ENCODE measurements around the gene ADNP. TPM values are rescaled to one million over a fixed set of nuclear protein-coding genes. Genes with fewer than 3 reads are reported as not detected.

Gene ADNP
- total and polyA plus RNA-seq, 2 of the 13 experiments (the other 11 are each of a cell fraction or from before 2014, with no cell fraction given), result 21.0 to 21.5 TPM

DNA sequence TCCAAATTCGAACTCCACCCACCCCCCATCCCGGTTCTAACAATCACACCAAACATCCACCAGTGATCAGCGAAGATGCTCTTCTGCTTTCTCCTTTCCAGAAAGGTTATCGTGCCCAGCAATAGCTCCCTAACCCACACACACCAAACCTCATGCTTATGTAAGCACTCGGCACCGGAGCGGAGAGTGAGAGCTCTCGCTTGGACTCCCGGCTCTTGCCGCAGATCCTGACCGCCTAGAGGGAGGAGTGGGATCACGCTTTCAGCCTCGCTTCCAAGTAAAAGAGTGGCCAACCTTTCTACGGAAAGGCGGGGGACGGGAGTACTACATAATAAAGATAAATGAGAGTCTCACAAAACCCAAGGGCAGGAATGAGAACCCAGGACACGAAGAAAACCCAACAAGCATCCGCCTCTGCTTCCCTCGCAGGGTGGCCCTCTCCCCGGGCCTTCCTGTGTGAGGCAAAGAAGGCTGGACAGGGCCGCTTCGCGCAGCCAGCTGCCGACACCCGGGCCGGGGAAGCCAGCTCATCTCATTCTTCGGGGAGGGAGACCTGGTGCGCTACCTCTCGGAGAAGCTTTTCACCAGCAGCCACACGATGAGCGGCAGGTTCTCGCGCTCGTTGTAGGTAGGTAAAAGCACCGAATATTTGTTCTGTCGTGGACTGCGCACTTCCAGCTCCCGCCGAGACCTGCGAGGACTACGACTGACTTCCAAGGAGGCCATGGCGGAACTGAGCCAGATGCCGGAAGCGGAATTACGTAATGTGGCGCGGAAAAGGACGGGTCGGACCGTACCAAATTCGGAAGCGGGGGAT is 26.8 kb upstream of the ADNP start, which contains the start of gene DPM1 (continued):
- TF ChIP-seq HHEX (CRISPR knock-in tag; IDR thresholded peaks at IDR 0.05) (no peak), HNF4G (IDR thresholded peaks at IDR 0.05; ENCODE audit: borderline replicate concordance, low read depth, low read length) (no peak), HNF4G (CRISPR knock-in tag; IDR thresholded peaks at IDR 0.05; ENCODE audit: borderline replicate concordance, low read depth) (no peak), RAD21 (CRISPR knock-in tag; IDR thresholded peaks at IDR 0.05) (no peak), ZFP36L2 (CRISPR knock-in tag; IDR thresholded peaks at IDR 0.05) (peak; percentile 42; the same call in 1 of the 2 replicates), ZNF33B (CRISPR knock-in tag; IDR thresholded peaks at IDR 0.05) (peak; percentile 66; the same call in 1 of the 2 replicates), ZBTB7A (CRISPR knock-in tag; IDR thresholded peaks at IDR 0.05) (peak; percentile 53; the same call in 1 of the 2 replicates), RFXAP (CRISPR knock-in tag; IDR thresholded peaks at IDR 0.05; ENCODE audit: borderline replicate concordance) (0 out of 2 replicates have a peak, but pooled peaks have one; percentile 46), KDM5B (CRISPR knock-in tag; IDR thresholded peaks at IDR 0.05; ENCODE audit: borderline replicate concordance) (peak; percentile 75; the same call in 1 of the 2 replicates), CBX1 (IDR thresholded peaks at IDR 0.05; ENCODE audit: low read depth) (no peak), ZNF567 (CRISPR knock-in tag; IDR thresholded peaks at IDR 0.05; ENCODE audit: borderline replicate concordance) (peak; percentile 38; the same call in 1 of the 2 replicates), ZC3H4 (CRISPR knock-in tag; IDR thresholded peaks at IDR 0.05; ENCODE audit: borderline replicate concordance) (peak; percentile 69; the same call in 1 of the 2 replicates)
- TF ChIP-seq, protein P1, sequence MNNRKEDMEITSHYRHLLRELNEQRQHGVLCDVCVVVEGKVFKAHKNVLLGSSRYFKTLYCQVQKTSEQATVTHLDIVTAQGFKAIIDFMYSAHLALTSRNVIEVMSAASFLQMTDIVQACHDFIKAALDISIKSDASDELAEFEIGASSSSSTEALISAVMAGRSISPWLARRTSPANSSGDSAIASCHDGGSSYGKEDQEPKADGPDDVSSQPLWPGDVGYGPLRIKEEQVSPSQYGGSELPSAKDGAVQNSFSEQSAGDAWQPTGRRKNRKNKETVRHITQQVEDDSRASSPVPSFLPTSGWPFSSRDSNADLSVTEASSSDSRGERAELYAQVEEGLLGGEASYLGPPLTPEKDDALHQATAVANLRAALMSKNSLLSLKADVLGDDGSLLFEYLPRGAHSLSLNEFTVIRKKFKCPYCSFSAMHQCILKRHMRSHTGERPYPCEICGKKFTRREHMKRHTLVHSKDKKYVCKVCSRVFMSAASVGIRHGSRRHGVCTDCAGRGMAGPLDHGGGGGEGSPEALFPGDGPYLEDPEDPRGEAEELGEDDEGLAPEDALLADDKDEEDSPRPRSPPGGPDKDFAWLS (CRISPR knock-in tag; IDR thresholded peaks at IDR 0.05; ENCODE audit: borderline replicate concordance), result no peak
- TF ChIP-seq, protein P2, sequence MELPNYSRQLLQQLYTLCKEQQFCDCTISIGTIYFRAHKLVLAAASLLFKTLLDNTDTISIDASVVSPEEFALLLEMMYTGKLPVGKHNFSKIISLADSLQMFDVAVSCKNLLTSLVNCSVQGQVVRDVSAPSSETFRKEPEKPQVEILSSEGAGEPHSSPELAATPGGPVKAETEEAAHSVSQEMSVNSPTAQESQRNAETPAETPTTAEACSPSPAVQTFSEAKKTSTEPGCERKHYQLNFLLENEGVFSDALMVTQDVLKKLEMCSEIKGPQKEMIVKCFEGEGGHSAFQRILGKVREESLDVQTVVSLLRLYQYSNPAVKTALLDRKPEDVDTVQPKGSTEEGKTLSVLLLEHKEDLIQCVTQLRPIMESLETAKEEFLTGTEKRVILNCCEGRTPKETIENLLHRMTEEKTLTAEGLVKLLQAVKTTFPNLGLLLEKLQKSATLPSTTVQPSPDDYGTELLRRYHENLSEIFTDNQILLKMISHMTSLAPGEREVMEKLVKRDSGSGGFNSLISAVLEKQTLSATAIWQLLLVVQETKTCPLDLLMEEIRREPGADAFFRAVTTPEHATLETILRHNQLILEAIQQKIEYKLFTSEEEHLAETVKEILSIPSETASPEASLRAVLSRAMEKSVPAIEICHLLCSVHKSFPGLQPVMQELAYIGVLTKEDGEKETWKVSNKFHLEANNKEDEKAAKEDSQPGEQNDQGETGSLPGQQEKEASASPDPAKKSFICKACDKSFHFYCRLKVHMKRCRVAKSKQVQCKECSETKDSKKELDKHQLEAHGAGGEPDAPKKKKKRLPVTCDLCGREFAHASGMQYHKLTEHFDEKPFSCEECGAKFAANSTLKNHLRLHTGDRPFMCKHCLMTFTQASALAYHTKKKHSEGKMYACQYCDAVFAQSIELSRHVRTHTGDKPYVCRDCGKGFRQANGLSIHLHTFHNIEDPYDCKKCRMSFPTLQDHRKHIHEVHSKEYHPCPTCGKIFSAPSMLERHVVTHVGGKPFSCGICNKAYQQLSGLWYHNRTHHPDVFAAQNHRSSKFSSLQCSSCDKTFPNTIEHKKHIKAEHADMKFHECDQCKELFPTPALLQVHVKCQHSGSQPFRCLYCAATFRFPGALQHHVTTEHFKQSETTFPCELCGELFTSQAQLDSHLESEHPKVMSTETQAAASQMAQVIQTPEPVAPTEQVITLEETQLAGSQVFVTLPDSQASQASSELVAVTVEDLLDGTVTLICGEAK (IDR thresholded peaks at IDR 0.05), result no peak
- TF ChIP-seq, protein P2 (CRISPR knock-in tag; IDR thresholded peaks at IDR 0.05), result peak; percentile 67; the same call in 1 of the 2 replicates
- TF ChIP-seq, protein P3, sequence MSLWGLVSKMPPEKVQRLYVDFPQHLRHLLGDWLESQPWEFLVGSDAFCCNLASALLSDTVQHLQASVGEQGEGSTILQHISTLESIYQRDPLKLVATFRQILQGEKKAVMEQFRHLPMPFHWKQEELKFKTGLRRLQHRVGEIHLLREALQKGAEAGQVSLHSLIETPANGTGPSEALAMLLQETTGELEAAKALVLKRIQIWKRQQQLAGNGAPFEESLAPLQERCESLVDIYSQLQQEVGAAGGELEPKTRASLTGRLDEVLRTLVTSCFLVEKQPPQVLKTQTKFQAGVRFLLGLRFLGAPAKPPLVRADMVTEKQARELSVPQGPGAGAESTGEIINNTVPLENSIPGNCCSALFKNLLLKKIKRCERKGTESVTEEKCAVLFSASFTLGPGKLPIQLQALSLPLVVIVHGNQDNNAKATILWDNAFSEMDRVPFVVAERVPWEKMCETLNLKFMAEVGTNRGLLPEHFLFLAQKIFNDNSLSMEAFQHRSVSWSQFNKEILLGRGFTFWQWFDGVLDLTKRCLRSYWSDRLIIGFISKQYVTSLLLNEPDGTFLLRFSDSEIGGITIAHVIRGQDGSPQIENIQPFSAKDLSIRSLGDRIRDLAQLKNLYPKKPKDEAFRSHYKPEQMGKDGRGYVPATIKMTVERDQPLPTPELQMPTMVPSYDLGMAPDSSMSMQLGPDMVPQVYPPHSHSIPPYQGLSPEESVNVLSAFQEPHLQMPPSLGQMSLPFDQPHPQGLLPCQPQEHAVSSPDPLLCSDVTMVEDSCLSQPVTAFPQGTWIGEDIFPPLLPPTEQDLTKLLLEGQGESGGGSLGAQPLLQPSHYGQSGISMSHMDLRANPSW (CRISPR knock-in tag; IDR thresholded peaks at IDR 0.05; ENCODE audit: borderline replicate concordance), result no peak

Data from HepG2 (cell line).